GM23338 (cell line): ENCODE data around the gene IL1B. TPM values are rescaled to one million over a fixed set of nuclear protein-coding genes. Genes with fewer than 3 reads are reported as not detected.

Source experiments
- ATAC-seq: fragments of 200-7000 bp; cut with Tn5 transposase; 3 replicates; pipeline ENCODE4 v1.9.1; 2020
- DNase-seq: peaks from one replicate; pipeline ENCODE4 v3.0.0-alpha.2; 2015; ENCODE audit warnings: low spot score
- H2AFZ ChIP-seq: fragments of 200-600 bp; sonication (generic); 2 replicates; pipeline ENCODE4 v1.8.0; 2016; ENCODE audit warnings: antibody characterized with exemption, mild to moderate bottlenecking, moderate library complexity
- H3F3A ChIP-seq: fragments of 200-600 bp; sonication (generic); replicated peaks from 2 replicates; pipeline ENCODE4 v1.8.0; 2017; ENCODE audit warnings: antibody characterized with exemption, mixed run types, low read depth
- H3K27ac ChIP-seq: fragments of 200-600 bp; sonication (generic); 2 replicates; pipeline ENCODE4 v1.6.1; 2016; ENCODE audit warnings: low read depth
- H3K27me3 ChIP-seq: fragments of 200-600 bp; sonication (generic); 2 replicates; pipeline ENCODE4 v1.8.0; 2016; ENCODE audit warnings: mild to moderate bottlenecking, mixed run types, moderate library complexity; ENCODE audit not compliant: insufficient read depth
- H3K36me3 ChIP-seq: fragments of 200-600 bp; sonication (generic); 2 replicates; pipeline ENCODE4 v1.8.0; 2016; ENCODE audit warnings: mild to moderate bottlenecking; ENCODE audit not compliant: insufficient read depth
- H3K4me1 ChIP-seq: fragments of 200-600 bp; sonication (generic); 2 replicates; pipeline ENCODE4 v1.8.0; 2016; ENCODE audit warnings: mild to moderate bottlenecking, moderate library complexity; ENCODE audit not compliant: insufficient read depth
- H3K4me2 ChIP-seq: fragments of 200-600 bp; sonication (generic); 2 replicates; pipeline ENCODE4 v1.7.1; 2017; ENCODE audit warnings: mixed run types
- H3K4me3 ChIP-seq: fragments of 200-600 bp; sonication (generic); 2 replicates; pipeline ENCODE4 v1.6.1; 2016; ENCODE audit warnings: mixed run types
- H3K79me2 ChIP-seq: fragments of 200-600 bp; sonication (generic); replicated peaks from 2 replicates; pipeline ENCODE4 v1.8.0; 2017; ENCODE audit warnings: mild to moderate bottlenecking; ENCODE audit not compliant: insufficient read depth
- H3K9me2 ChIP-seq: fragments of 200-600 bp; sonication (generic); 2 replicates; pipeline ENCODE4 v1.8.0; 2017; ENCODE audit not compliant: insufficient read depth
- H4K20me1 ChIP-seq: fragments of 200-600 bp; sonication (generic); replicated peaks from 2 replicates; pipeline ENCODE4 v1.8.0; 2017; ENCODE audit warnings: mild to moderate bottlenecking; ENCODE audit not compliant: insufficient read depth
- H3K27ac Mint-ChIP-seq: 2 replicates; pipeline ENCODE4 v1.8.0; 2020; ENCODE audit warnings: inconsistent platforms, mild to moderate bottlenecking, moderate library complexity, mixed read lengths
- H3K27me3 Mint-ChIP-seq: 3 replicates; pipeline ENCODE4 v1.8.0; 2022; ENCODE audit warnings: low read depth, mild to moderate bottlenecking, moderate library complexity, mixed read lengths, inconsistent platforms; ENCODE audit not compliant: insufficient read depth, poor library complexity
- H3K36me3 Mint-ChIP-seq: 3 replicates; pipeline ENCODE4 v1.8.0; 2021; ENCODE audit warnings: low read depth, mild to moderate bottlenecking, inconsistent platforms, moderate library complexity, mixed read lengths
- H3K4me1 Mint-ChIP-seq: 3 replicates; pipeline ENCODE4 v1.8.0; 2020; ENCODE audit warnings: mild to moderate bottlenecking, inconsistent platforms, mixed read lengths
- H3K4me3 Mint-ChIP-seq: 3 replicates; pipeline ENCODE4 v1.8.0; 2021; ENCODE audit warnings: moderate library complexity, mild to moderate bottlenecking, inconsistent platforms, mixed read lengths
- H3K9me3 Mint-ChIP-seq: 3 replicates; pipeline ENCODE4 v1.8.0; 2020; ENCODE audit warnings: moderate library complexity, mild to moderate bottlenecking, inconsistent platforms, mixed read lengths
- CREB1 ChIP-seq: fragments of 250-450 bp; sonication (Bioruptor Pico); IDR thresholded peaks from 2 replicates; pipeline ENCODE4 v1.5.0; 2020; ENCODE audit warnings: low read depth, mild to moderate bottlenecking, moderate library complexity
- CTCF ChIP-seq, 2 experiments: fragments of 200-600 bp in 1 of 2; sonication (generic) in 1 of 2; conservative IDR thresholded peaks; 2 replicates each; pipeline versions ENCODE4 v1.5.1 to v1.6.1; 2016 to 2017; ENCODE audit warnings: antibody characterized with exemption in 2 of 2, low read depth in 2 of 2, mild to moderate bottlenecking in 2 of 2, moderate library complexity in 1 of 2
- EZH2 ChIP-seq: fragments of 200-600 bp; sonication (generic); IDR thresholded peaks from one replicate; pipeline ENCODE4 v1.8.0; 2017; ENCODE audit warnings: antibody characterized with exemption, mild to moderate bottlenecking, low read depth; ENCODE audit not compliant: unreplicated experiment
- EZH2phosphoT487 ChIP-seq: fragments of 200-600 bp; sonication (generic); IDR thresholded peaks from one replicate; pipeline ENCODE4 v1.8.1; 2018; ENCODE audit warnings: antibody characterized with exemption; ENCODE audit not compliant: unreplicated experiment
- JUNB ChIP-seq: IDR thresholded peaks from one replicate; pipeline ENCODE4 v1.6.1; 2016; ENCODE audit warnings: antibody characterized with exemption; ENCODE audit not compliant: unreplicated experiment
- NANOG ChIP-seq: IDR thresholded peaks from 2 replicates; pipeline ENCODE4 v1.6.1; 2016; ENCODE audit warnings: antibody characterized with exemption, borderline replicate concordance
- POLR2AphosphoS5 ChIP-seq: IDR thresholded peaks from 2 replicates; pipeline ENCODE4 v1.6.1; 2016; ENCODE audit warnings: antibody characterized with exemption, low read depth
- REST ChIP-seq: IDR thresholded peaks from one replicate; pipeline ENCODE4 v1.6.1; 2018; ENCODE audit warnings: antibody characterized with exemption; ENCODE audit not compliant: unreplicated experiment
- STAT1 ChIP-seq: IDR thresholded peaks from one replicate; pipeline ENCODE4 v1.6.1; 2016; ENCODE audit warnings: antibody characterized with exemption; ENCODE audit not compliant: unreplicated experiment
- ZNF114 ChIP-seq: fragments of 250-450 bp; sonication (Bioruptor Pico); IDR thresholded peaks from 2 replicates; pipeline ENCODE4 v1.5.0; 2020; ENCODE audit warnings: mild to moderate bottlenecking, moderate library complexity
- ZNF331 ChIP-seq: fragments of 250-450 bp; sonication (Bioruptor Pico); IDR thresholded peaks from 2 replicates; pipeline ENCODE4 v1.5.0; 2020; ENCODE audit warnings: low read depth, mild to moderate bottlenecking, moderate library complexity
- ZNF462 ChIP-seq: fragments of 250-450 bp; sonication (Bioruptor Pico); IDR thresholded peaks from 2 replicates; pipeline ENCODE4 v1.5.0; 2020; ENCODE audit warnings: mild to moderate bottlenecking, moderate library complexity
- polyA plus RNA-seq: library from polyadenylated mRNA; unstranded; fragments of >200 nt; fragmentation: Nextera tagmentation; extraction: Ambion mirVana; gene quantifications from 2 replicates; pipeline ENCODE4 v1.2.1, GENCODE V29; 2016
- total RNA-seq: library from RNA; depleted of rRNA; stranded (reverse); fragments of >200 nt; shearing (Covaris generic); gene quantifications from 2 replicates; pipeline ENCODE4 v1.2.3, GENCODE V29; 2014
- TF ChIP-seq, protein P1 (sequence below): IDR thresholded peaks from 2 replicates; pipeline ENCODE4 v1.6.1; 2016; ENCODE audit warnings: antibody characterized with exemption

The IL1B gene
- total and polyA plus RNA-seq, 2 experiments from 2014 or later = not detected

- Histone ChIP-seq H2AFZ (peak overlapping the region; percentile 83; the same call in 1 of the 2 replicates), H3F3A (no peaks in the 10 kb centered on the region), H3K36me3 (no peaks in the 10 kb centered on the region), H3K27me3 (no peaks in the 10 kb centered on the region), H3K27ac (no peak overlapping the region), H4K20me1 (no peaks in the 10 kb centered on the region), H3K4me2 (no peak overlapping the region), H3K79me2 (no peaks in the 10 kb centered on the region), H3K4me1 (peaks cover 12% of the 10 kb centered on the region; the same call in 1 of the 2 replicates), H3K4me3 (no peak overlapping the region), H3K9me2 (0 out of 2 replicates have a peak, but pooled peaks cover 4% of the 10 kb centered on the region)
- H3K27me3 Mint-ChIP-seq = peaks cover 10% of the 10 kb centered on the region
- TF ChIP-seq STAT1 (no peak), ZNF114 (CRISPR knock-in tag) (no peak), EZH2phosphoT487 (no peak), POLR2AphosphoS5 (no peak), ZNF462 (no peak), ZNF331 (CRISPR knock-in tag) (no peak), EZH2 (no peak), CREB1 (CRISPR knock-in tag) (no peak), NANOG (no peak), JUNB (no peak), CTCF (conservative IDR thresholded peaks at IDR 0.05; ENCODE audit: low read depth in 2 of 2) (no peak), REST (no peak)
- TF ChIP-seq, protein P1, sequence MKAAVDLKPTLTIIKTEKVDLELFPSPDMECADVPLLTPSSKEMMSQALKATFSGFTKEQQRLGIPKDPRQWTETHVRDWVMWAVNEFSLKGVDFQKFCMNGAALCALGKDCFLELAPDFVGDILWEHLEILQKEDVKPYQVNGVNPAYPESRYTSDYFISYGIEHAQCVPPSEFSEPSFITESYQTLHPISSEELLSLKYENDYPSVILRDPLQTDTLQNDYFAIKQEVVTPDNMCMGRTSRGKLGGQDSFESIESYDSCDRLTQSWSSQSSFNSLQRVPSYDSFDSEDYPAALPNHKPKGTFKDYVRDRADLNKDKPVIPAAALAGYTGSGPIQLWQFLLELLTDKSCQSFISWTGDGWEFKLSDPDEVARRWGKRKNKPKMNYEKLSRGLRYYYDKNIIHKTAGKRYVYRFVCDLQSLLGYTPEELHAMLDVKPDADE = no peak
- peaks cover 12% of the 10 kb centered on the region; the same call in 2 of the 3 replicates for H3K36me3 Mint-ChIP-seq
- H3K4me1 Mint-ChIP-seq = peaks cover 17% of the 10 kb centered on the region
- ATAC-seq (no peak), DNase-seq (no peak)
- no peak overlapping the region for H3K4me3 Mint-ChIP-seq
- H3K27ac Mint-ChIP-seq = peak overlapping the region; percentile 6; the same call in 1 of the 2 replicates
- peaks cover 4% of the 10 kb centered on the region; the same call in 2 of the 3 replicates for H3K9me3 Mint-ChIP-seq
Measured at GRCh38 chr2:112794131-112794733, 42.3 kb downstream of the IL1B start.
